Activated CD4-positive, alpha-beta T cell treated with anti-CD3 and anti-CD28 coated beads for 4 hours (primary cell): ENCODE data around the gene LMTK3.

Experiments used
- DNase-seq, 2 donors: peaks; one replicate each; pipeline ENCODE4 v3.0.0-alpha.2; 2020

The LMTK3 gene, protein sequence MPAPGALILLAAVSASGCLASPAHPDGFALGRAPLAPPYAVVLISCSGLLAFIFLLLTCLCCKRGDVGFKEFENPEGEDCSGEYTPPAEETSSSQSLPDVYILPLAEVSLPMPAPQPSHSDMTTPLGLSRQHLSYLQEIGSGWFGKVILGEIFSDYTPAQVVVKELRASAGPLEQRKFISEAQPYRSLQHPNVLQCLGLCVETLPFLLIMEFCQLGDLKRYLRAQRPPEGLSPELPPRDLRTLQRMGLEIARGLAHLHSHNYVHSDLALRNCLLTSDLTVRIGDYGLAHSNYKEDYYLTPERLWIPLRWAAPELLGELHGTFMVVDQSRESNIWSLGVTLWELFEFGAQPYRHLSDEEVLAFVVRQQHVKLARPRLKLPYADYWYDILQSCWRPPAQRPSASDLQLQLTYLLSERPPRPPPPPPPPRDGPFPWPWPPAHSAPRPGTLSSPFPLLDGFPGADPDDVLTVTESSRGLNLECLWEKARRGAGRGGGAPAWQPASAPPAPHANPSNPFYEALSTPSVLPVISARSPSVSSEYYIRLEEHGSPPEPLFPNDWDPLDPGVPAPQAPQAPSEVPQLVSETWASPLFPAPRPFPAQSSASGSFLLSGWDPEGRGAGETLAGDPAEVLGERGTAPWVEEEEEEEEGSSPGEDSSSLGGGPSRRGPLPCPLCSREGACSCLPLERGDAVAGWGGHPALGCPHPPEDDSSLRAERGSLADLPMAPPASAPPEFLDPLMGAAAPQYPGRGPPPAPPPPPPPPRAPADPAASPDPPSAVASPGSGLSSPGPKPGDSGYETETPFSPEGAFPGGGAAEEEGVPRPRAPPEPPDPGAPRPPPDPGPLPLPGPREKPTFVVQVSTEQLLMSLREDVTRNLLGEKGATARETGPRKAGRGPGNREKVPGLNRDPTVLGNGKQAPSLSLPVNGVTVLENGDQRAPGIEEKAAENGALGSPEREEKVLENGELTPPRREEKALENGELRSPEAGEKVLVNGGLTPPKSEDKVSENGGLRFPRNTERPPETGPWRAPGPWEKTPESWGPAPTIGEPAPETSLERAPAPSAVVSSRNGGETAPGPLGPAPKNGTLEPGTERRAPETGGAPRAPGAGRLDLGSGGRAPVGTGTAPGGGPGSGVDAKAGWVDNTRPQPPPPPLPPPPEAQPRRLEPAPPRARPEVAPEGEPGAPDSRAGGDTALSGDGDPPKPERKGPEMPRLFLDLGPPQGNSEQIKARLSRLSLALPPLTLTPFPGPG (N-terminal part only)

GRCh38 chr19:48511800-48512503 is at the start of gene LMTK3:
Gene LMTK3 (minus strand): TSS chr19:48511835. CDS start chr19:48511576, 259 bp downstream.
- DNase-seq: peak; percentile 74 to 81

- DNase-seq: no peak
These were observed 49.8 kb upstream of the LMTK3 start for GRCh38 chr19:48561412-48561811.

DNA sequence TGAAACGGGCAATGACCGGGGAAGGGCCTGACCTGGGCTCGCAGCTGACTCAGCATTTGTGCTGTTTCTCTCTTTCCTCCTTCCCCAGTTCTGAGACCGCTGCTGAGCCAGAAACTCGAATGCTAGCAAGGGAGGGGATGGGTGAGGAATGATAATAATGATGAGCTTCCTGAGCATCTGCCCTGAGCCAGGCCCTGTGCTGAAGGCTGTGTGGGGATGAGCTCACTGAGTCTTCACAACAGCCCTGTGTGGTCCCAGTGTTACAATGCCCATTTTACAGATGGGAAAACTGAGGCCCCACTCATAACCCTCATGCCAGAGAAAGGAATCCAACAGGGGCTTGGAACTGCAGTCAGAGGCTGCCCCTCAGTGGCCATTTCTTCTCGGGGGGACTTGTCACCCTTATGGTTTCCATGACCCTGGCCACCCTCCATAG is 48.5 kb upstream of the LMTK3 start:
- no peak for DNase-seq

GRCh38 chr19:48558018-48558684 is 46.5 kb upstream of the LMTK3 start:
- DNase-seq: no peak

DNA sequence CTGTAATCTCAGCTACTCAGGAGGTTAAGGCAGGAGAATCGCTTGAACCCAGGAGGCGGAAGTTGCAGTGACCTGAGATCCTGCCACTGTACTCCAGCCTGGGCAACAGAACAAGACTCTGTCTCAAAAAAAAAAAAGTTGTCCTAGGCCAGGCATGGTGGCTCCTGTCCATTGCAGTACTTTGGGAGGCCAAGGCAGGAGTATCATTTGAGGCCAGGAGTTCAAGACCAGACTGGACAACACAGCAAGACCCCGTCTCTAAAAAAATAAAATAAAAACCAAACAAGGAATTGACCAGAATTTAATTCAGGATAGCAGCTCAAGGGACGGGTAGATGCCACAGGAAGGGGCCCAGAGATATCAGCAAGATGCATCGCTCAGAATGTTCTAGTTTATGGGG is 45.2 kb upstream of the LMTK3 start:
- no peak for DNase-seq

- no peak for DNase-seq
These were observed 44.5 kb upstream of the LMTK3 start for GRCh38 chr19:48556163-48556562.

- DNase-seq: no peak
These were observed 42.9 kb upstream of the LMTK3 start for GRCh38 chr19:48554385-48555091.

- no peak for DNase-seq
These were observed 42.2 kb upstream of the LMTK3 start for GRCh38 chr19:48553676-48554384.

- DNase-seq: no peak
These were observed 41.0 kb upstream of the LMTK3 start for GRCh38 chr19:48552406-48553322.

GRCh38 chr19:48551437-48552302 is 40.0 kb upstream of the LMTK3 start, which contains the start of gene SULT2B1:
Gene SULT2B1 (plus strand): TSS chr19:48552172. CDS start chr19:48552253, 81 bp downstream.
- no peak for DNase-seq

- no peak for DNase-seq
These were observed 37.7 kb upstream of the LMTK3 start for GRCh38 chr19:48549380-48549779.

- no peak for DNase-seq
These were observed 36.7 kb upstream of the LMTK3 start for GRCh38 chr19:48548253-48548911.

GRCh38 chr19:48547722-48548121 is 36.1 kb upstream of the LMTK3 start:
- no peak for DNase-seq

DNA sequence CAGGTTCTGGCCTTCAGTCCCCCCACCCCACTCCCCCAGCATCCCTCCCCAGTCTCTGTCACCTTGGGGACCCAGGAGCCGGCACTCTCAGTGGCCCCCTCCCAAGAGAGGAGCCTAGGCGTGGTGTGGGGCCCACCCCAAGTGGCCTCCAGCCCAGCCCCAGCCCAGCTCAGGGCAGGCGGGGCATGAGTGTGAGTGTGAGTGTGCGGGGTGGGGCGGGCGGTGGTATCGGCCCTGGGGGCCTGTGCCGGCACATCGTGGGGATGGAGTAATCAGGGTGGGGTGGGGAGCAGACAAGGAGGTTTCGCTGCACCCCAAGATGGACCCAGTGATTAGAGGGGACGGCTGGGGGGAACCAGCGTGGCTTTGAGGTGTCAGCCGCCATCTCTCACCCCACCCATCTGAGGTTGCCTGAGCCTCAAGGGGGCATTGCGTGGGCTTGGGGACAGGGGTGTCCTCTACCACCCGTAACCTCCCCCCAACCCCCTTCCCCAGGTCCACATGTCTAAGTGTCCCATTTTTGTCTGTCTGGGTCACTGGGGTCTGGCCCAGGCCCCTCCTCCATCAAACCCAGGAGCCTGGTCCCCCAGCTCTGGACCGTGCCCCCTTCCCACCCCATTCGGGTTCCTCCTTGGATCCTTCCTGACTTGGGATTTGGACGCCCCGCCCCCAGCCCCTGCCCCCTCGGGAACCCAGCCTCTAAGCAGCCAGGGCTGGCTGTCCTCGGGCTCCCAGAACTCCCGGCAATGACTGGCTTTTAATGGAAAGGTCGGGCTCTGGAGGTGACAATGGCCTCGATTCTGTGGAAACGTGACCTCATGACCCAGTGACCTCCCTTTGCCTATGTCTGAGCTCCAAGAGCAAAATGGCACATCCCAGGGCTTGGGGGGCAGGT is 33.5 kb upstream of the LMTK3 start:
- no peak for DNase-seq

- no peak for DNase-seq
These were observed 31.6 kb upstream of the LMTK3 start for GRCh38 chr19:48543121-48543710.

DNA sequence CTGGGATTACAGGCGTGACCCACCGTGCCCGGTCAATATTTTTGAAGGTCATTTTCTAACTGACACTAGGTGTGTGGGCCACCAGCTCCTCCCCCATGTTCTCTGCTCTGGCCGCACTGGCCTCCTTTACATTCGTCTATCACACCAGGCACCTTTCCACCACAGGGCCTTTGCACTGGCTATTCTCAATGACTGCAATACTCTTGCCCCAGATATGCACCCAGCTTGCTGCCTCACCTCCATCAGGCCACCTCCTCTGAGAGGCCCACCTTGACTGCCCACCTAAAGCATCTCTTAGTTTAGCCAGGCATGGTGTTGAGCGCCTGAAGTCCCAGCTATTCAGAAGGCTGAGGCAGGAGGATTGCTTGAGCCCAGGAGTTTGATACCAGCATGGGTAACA is 30.2 kb upstream of the LMTK3 start:
- no peak for DNase-seq
